Lower leg skin (tissue), 3 donors: ENCODE results near the gene ANAPC2.

Source experiments
- POLR2A ChIP-seq, 2 donors: fragments of 450-650 bp; IDR thresholded peaks; one replicate each; pipeline ENCODE4 v1.6.1; 2016 to 2017; ENCODE audit warnings: antibody characterized with exemption in 2 of 2, mild to moderate bottlenecking in 1 of 2, moderate library complexity in 1 of 2
- TF ChIP-seq, protein P1 (sequence below), 3 donors: fragments of 450-650 bp; IDR thresholded peaks; one replicate each; pipeline ENCODE4 v1.5.1; 2016; ENCODE audit warnings: antibody characterized with exemption in 3 of 3, mild to moderate bottlenecking in 3 of 3, moderate library complexity in 2 of 3

DNA sequence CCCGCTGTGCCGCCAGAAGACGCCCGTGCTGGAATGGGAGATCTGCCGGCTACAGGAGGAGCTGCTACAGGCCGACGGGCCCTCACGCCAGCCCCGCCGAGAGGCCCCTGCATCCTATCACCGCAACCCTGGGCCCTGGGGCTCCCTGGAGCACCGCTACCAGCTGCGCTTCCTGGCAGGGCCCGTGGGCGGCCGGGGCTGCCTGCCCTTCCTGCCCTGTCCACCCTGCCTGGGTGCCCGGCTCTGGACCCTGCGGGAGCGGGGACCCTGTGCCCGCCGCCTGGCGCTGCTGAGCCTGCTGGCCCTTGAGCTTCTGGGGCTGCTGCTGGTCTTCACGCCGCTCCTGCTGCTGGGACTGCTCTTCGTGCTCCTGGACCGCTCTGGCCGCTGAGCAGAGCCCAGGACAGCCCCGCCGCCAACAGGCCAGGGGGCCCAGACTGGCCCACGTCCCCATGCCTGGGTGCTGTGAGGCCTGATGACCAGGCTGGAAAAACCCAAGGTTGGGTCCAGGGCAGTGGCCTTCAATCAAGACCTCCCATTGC is 29.9 kb upstream of the ANAPC2 start:
- TF ChIP-seq POLR2A (IDR thresholded peaks at IDR 0.05), result no peak
- TF ChIP-seq, protein P1, sequence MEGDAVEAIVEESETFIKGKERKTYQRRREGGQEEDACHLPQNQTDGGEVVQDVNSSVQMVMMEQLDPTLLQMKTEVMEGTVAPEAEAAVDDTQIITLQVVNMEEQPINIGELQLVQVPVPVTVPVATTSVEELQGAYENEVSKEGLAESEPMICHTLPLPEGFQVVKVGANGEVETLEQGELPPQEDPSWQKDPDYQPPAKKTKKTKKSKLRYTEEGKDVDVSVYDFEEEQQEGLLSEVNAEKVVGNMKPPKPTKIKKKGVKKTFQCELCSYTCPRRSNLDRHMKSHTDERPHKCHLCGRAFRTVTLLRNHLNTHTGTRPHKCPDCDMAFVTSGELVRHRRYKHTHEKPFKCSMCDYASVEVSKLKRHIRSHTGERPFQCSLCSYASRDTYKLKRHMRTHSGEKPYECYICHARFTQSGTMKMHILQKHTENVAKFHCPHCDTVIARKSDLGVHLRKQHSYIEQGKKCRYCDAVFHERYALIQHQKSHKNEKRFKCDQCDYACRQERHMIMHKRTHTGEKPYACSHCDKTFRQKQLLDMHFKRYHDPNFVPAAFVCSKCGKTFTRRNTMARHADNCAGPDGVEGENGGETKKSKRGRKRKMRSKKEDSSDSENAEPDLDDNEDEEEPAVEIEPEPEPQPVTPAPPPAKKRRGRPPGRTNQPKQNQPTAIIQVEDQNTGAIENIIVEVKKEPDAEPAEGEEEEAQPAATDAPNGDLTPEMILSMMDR (IDR thresholded peaks at IDR 0.05), result no peak
